Measurements from ENCODE around the gene EPHB1.

The EPHB1 gene

DNA sequence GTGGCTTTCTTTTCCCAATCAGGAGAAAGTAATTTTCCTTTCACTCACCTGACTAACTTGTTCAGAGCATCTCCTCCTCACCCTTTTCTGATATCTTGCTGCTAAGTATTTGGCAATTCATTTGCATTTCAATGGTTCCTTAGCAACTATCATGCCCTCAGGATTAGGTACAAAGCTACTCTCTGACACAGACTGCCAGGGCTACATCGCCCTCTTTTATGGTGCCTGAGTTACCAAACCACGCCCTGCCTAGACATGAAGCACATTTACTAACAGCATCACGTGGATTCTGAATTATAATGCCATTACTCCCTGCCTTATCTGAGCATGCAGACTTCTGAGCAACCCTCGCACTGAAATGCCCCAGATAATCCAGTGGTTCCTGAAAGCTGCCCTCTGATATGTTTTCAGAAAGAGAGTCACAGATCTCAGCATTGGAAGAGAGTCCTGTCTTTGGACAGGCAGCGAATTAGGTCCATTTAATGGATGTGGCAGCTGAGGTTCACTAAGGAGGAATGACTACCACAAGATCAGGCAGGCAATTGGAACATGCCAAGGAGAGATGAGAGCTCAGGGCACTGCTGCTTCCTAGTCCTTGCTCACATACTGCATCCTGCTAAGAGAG lies 14.5 kb downstream of the EPHB1 start:
- no peak for DNase-seq

DNA sequence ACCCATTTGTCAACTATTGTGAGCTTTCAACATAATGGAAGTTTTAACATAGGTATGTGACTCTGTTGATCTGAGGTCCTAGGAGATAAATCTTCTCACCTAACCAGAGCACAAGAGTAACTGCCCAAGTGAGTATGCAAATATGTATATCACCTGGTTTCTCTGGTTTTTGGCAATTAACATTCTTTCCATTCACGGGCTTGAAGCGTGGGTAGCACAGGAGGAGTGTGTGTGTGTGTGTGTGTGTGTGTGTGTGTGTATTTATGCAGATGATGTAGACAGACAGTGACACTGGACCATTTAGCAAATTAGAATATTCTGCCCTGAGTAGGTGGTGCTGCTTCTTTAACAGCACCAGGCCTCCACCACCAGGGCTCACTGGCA lies 15.0 kb downstream of the EPHB1 start:
- no peak for DNase-seq

DNA sequence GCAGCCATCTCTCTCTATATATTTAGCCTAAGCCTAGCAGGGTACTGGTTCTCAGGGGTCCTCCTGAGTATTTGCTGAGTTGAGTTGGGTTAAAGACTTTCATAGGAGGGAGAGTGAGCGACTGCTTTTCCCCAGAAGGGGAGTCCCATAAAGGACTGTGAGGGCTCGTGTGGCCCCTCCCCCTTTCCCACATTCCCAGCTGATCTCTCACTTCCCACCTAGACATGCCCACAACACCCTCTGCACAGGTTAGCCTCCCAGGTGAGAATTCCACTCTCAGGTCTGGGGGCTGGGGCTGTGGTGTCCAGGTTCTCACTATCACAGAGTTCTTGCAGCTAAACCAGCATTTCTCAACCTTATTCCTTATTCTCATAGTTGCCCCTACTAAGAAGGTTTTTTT lies 15.8 kb downstream of the EPHB1 start:
- no peak for DNase-seq

DNA sequence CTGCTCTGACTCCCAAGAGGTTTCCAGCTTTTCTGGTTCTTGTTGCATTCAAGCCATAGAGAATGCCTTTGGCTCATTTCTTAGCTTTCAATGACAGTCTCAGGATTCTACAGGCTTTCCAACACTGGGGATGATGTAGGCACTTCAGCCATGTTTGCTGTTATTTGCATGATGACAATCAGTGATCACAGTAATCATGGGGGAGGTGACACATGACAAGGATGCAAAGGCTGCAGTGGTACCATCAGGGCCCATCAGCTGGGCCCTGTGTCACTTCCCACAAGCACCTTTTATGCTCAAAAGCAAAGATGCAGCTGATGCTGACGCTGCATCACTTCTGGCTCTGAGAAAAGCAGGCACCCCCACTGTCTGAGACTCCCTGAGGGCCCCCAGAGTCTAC lies 18.6 kb downstream of the EPHB1 start:
- no peak for DNase-seq

DNA sequence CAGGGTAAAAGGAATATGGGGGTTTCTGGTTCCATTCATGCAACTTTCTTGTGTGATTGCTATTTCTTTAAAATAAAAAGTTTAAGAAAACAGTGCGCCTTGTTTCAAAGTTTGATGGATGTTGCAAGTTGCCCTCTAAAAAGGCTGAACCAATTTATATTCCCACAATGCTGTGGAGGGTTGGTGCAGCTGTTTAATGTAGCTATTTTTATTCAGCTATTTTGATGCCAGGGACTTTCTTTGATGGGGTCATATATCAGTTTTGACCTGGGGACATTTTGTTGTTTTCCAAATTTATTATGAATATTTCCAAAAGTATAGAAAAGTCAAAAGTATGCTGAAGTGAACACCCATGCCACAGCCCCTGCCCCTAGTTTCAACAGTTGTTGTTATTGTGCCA lies 20.5 kb downstream of the EPHB1 start:
- DNase-seq = no peak

DNA sequence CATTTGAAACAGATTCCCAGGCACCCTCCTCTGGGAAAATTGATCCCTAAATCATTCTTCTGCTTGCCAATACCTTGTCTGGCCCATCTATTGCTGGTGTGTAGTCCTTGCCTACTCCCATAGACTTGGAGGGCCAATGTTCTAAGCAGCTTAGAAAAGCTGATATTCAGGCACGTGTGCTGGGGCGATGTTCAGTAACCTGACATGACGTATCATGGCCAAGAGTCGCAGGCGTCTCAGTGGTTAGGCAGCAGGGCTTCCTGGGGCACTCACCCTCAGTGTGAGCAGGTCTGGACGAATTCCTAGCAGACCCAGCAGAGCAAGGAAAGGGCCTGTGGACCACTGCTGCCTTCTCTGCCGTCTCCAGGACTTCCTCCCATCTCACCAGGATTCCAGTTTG lies 21.6 kb downstream of the EPHB1 start:
- no peak for DNase-seq

DNA sequence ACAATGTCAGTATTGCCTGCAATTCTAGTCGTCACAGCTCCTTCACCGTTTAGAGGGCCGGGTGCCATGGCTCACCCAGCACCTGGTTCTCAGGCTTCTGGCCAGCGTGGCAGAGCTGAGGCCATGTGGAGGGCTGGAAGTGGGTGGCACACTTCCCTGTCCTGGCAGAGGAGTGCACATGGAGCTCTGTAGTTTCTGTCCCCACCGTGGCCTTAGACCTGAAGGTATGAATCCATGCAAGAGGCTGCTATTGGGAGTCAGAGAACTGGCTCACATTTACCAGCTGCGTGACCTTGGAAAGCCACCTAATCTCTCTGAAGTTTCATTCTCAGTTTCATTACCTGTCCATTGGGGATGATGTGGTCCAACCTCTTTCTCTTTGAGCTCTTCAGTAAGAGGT lies 22.2 kb downstream of the EPHB1 start:
- no peak for DNase-seq

DNA sequence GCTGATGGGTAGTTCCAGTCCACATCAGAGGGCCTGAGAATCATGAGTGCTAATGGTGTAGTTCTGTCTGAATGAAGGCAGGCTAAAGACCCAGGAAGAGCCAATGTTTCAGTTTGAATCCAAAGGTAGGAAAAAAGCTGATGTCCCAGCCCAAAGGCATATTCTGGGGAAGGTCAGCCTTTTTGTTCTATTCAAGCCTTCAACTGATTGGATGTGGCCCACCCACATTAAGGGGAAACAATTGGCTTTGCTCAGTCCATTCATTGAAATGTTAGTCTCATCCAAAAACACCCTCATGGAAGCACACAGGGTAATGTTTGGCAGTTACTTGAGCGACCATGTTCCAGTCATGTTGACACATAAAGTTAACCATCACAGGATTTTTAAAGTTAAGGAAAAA lies 25.9 kb downstream of the EPHB1 start:
- no peak for DNase-seq

DNA sequence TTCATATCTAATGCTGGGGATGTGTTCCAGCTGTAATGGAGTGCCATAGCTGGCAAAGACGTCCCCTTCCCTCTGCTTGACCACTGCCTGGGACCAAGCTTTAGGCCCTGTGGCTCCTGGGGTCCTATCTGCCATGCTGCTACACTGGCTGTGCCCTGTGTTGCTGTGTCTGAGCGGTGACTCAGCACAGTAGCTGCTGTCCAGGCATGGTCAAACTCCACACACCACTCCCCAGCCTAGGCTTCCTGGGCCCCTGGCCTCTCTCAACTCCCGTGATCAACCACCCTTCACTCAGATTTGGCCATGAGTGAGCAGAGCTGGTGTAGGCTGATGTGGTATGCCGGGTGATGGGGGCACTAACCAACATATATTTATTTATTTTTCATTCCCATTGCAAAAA lies 27.0 kb downstream of the EPHB1 start:
- DNase-seq = no peak

DNA sequence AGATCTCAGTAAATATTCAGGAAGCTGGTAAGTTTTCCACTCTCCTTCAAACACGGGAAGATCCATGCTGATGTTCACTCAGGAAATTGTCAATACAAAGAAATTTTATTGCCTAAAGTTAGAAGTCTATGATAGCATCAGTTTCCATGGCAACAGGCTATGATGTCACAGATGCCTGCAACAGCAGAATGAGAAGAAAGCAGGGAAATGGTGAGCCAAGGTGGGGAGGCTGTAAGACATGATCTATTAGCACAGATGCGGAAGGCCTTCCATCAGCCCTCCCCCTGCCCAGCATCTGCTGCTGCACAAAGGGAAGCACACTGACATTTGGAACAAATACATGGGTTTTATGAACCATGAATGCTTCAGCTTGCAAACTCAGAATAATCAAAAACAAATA lies 28.6 kb downstream of the EPHB1 start:
- no peak for DNase-seq

DNA sequence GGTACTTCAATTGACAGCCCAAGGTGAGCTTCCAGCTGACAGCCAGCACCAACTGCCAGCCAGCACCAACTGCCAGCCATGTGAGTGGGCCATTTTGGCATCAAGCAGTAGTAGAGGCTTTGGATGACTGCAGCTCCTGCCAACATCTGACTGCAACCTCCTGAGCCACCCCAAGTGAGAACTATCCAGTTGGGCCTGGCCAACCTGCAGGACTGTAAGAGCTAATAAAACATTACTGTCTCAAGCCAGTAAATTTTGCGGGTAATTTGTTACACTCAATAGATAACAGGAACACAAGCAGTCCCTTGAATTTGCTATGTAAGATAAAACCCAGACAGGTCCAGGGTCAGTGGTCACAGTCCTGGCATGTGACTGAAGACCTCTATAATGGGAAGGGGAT lies 29.7 kb downstream of the EPHB1 start:
- DNase-seq = no peak

DNA sequence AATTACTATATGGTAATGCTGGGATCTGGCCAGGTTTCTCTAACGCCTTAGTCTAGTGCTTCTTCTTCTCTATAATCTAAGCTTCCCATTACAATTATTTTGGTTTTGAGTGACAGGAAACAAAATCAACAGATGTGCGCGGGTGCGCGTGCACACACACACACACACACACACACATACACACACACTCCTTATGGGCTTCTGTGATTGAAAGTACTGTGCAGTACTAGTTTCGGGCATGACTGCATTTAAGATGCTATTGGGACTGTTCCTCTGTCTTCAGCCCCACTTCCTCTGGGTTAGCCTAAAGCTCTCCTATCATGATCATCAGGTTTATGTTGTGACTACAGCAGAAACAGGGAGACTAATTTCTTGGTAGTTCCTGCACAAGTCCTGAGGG lies 32.2 kb downstream of the EPHB1 start:
- DNase-seq = no peak

DNA sequence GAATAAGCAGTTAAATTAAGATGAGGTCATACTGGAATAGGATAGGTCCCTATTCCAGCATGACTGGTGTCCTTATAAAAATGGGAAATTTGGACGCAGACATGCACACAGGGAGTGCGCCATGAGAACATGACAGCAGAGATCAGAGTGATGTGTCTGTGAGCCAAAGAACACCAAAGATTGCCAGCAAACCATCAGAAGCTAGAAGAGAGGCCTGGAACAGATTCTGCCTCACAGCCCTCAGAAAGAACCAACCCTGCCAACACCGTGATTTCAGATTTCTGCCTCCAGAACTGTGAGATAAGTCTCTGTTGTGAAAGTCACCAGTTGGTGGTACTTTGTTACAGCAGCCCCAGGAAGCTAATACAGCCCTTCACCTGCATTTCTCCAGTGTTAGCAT lies 34.7 kb downstream of the EPHB1 start:
- no peak for DNase-seq

DNA sequence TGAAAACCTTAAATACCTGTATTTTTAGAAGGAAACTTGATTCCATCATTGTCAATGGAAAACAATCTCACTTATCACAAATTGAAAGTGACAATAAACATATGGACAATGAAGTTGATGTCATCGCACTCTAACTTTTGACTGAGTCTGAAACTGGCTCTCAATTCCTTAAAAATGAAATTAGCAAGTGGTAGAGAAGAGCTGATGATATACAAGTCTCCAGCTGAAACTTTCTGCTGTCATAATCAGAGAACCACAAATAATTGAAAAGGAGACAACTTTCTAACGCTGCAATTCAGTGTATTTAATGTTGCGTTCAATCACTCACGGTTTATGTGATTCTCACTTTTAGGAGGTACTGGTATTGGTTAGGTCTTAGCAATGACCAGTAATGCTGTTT lies 37.5 kb downstream of the EPHB1 start:
- DNase-seq = no peak

DNA sequence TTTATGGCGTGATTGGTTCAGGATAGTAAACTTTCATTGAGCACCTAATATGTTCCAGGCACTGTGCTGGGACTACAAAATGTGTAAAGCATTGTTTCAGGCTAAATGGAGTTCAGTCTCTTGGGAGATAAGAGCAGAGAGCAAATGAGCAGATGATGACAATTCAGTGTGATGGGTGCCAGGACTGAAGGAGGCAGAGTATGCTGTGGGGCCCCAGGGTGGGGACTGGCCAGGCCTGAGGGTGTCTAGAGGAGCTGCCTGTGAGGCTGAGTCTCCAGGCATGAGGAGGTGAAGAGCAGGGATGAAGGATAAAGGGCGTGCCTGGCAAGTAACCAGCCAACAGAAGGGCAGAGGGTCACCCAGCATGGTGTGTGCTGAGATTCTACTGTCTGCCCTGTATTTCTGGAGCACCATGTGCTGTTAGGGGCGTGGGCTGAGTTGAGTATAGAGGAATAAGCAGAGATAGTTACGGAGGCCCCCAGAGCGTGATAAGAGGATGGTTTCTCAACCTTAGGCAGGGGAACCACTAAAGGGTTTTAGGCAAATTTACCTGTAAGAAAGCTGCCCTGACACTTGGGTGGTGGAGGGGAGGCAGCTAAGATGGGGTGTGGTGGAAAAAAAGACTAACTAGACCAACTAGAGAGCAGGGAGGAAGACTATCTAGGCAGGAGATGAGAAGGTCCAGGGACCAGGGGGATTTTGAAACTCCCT lies 38.5 kb downstream of the EPHB1 start:
- DNase-seq = no peak

DNA sequence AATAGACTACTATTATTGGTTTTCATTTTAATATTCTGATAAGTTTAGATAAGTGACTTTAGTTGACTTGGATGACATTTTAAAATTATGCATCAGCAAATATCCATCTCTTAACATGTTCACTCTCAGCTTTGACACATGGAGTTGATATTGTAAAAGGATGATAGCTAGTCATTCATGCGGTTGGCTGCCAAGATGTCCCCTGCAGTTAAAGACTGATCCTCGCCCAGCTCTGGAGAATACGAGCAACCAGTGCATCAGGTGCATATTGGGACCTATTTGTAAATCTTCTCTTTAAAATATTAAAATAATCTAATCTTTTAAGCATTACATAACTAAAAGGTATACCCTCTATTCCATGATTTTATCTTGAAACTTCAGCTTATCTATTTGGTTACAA lies 41.9 kb downstream of the EPHB1 start:
- no peak for DNase-seq

DNA sequence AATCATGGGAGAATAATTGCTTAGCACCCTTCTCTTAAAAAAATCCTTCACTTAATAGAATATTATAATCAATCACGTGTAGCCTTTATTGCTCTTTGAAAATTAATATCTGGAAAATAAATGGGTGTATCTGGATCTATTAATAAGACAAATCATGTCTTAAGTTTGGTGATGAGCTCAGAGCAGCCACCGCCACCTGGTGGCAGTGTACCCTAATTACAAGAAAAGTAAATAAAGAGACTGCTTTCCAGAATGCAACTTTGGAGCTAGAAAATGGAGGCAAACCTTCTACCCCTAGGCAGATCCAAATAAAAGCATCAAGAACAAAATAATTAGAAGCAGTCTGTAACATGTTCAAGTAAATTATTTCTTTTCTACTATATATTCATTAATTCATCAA lies 43.5 kb downstream of the EPHB1 start:
- DNase-seq = no peak

DNA sequence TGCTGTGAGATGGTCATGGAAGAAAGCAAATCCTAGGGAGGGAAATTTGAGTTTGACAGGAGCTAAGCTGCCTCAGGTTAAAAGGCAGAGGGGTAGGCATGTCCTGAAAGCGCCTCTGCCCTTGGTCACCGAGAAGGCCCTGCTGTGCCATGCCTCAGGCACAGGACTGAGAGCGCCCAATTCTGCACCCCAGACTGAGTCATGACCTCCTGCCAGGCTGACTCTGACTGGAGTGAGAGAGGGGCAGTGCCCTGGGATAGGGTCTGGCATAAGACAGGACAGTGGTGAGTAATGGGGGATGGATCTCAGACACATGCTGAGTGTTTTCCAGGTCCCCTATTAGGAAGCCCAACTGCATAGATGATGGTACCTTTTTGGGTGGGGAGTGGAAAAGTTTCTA lies 44.4 kb downstream of the EPHB1 start:
- DNase-seq = no peak

DNA sequence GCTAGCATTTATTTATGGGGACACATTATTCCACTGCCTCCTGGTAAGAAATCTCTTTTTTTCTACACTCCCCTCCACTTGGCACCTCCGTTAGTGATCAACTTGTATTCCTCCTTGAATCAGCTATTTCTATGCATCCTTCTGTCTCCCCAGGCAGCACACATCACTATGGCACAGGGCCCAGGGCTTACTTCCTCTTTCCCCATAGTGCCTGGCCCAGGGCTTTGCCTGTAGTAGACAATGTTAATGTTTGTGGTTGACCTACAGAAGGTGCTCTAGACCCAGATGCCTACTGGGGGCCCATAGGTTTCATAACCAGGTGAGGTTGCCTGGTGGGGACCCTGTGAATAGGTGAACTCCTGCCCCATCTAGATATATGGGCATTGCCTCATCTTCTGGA lies 44.9 kb downstream of the EPHB1 start:
- DNase-seq = no peak

DNA sequence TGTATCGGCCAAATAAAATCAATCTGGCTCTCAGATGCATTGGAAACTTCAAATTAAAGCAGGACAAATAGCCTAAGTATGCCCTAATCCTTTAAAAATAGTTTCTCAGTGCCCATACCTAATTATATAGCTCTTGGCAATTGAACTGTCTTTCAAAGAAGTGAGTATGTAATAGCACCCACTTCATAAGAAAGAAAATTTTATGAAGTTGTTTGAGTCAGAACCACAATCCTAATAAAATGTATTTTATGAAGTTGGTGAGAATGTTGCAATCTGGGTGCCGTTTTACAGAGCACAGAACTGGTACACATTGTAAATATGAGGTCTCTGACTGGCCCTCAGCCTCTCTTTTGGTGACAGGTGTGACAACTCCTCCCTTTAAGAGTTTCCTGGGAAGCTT lies 45.4 kb downstream of the EPHB1 start:
- DNase-seq = no peak

DNA sequence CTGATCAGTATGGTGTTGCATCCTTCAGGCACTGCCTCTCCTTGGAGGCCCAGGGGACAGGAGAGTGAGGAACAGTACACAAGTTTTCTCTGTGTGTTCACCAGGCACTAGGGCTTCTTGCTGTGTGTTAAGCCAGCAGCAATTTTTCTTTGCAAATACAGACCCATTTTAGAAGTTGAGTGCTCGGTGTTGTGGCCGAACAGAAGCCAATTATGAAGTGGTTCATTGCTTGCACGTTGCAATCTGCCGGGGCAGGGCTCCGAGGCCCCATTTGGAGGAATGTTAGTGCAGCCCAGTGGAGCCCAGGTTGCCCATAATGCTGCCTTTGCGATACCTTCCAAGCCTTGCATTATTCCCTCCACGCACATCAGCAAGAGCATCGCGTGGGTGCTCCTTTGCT lies 51.0 kb downstream of the EPHB1 start:
- DNase-seq = no peak

DNA sequence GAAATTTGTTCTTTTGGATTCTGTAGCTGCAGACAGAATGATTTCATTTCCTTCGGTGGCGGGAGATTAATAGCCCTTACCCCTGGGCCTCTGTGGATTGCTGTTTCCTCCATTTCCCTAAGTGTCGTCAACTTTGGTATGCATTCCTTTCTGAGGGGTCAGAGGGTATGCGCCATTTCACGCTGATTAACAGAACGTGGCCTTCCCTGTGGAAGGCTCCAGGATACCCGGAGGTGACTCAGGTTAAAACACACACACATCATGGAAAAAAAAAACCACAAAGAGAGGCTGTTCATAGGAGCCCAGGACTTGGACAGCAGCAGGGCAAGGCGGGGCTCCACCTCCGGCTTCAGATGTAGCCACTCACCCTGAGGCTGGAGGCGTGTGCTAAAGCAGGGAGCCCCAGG lies 51.9 kb downstream of the EPHB1 start:
- DNase-seq = no peak

DNA sequence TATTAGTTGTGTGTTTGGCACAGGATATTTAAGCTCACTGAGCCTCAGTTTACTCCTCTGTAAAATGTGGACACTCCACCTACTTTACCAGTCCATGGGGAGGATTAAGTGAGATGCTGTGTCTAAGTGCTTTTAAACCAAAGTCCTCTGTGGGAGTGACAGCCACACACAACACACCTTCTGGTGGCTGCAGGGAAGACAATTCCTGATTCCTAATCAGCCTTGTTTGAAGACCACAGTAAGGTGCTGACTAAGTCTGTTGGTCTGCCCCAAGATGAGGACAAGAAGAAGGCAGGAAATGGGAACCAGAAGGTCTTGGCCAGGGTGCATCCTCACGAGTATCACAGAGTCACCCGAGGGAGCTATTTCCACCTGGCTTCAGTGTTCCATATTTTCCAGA lies 52.3 kb downstream of the EPHB1 start:
- DNase-seq = no peak

DNA sequence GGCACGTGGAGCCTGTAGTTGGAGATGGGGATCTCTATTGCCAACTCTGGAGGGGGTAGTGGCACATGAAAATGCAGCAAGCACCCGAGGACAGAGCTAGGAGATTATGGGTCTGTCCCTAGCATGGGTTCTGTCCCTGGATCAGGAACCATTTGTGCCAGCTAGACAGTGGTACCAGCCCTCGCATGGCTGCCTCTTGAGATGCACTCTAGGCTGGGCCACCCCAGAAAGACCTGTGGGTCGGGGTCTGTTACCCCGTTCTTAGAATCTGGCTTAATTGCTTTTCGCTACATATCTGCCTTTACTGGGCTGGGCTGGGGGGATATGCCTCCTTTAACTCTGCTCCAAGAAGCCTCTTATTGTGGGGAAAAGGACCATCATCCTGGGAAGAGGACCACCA lies 54.5 kb downstream of the EPHB1 start:
- DNase-seq = no peak

DNA sequence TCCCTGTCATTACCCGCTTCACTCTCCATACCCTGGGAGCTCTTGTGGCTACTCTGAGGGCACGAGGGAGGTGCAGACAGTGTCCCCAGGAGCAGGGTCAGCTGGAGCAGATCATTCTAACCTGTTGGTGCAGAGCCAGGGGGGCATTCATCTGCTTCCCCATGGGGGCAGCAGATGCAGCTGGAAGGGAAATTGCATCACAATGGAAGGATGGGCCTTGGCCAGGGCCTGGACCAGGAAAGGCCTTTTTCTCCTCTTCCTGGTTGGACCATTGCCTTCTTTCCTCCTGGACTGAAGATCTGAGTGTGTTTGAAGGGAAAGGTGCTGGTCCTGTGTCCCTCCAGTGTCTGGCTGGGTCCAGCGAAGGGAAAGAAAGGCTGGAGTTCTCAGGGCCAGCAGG lies 55.7 kb downstream of the EPHB1 start:
- DNase-seq = no peak
